Measurements from ENCODE around the gene SLC30A7. TPM values are rescaled to one million over a fixed set of nuclear protein-coding genes. Genes with fewer than 3 reads are reported as not detected.

The SLC30A7 gene
- polyA plus RNA-seq, 1 of the 3 experiments (the other 2 are of a cell fraction): 4.0 TPM

DNA sequence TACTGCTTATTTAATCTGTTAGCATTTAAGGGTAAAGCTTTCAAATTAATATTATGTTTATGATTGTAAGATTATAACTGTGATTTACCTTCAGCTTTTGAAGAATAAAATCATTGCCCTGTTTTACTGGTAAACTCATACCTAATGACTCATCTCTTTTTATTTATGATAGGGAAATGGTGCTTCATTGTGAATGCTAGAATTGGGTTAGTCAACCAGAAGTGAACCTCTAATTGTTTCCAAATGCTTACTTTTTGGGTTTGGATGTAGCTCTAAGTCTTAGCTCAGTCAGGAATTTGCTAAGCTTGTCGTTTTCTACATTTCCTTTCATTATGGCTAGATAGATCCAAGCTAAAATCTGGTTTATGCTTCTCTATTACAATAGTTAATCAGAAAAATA, 59.4 kb downstream of the SLC30A7 start (continued):
- peak; percentile 81 for TF ChIP-seq JUND (IDR thresholded peaks at IDR 0.05)
- TF ChIP-seq POLR2AphosphoS5 (IDR thresholded peaks at IDR 0.05; ENCODE audit: low read depth, low read length): peak; percentile 55; the same call in 1 of the 2 replicates
- TF ChIP-seq EP300 (IDR thresholded peaks at IDR 0.05; ENCODE audit: borderline replicate concordance in 1 of 2, low read depth in 1 of 2, low read length in 1 of 2): peak; percentile 50 to 57; a peak in 2 of 4 replicates
- no peak for TF ChIP-seq MEF2A (IDR thresholded peaks at IDR 0.05; ENCODE audit: borderline replicate concordance, low read depth)
- no peak for TF ChIP-seq SMC3 (IDR thresholded peaks at IDR 0.05; ENCODE audit: low read depth, low read length)
- no peak for TF ChIP-seq GATA2 (CRISPR knock-in tag; IDR thresholded peaks at IDR 0.05)
- TF ChIP-seq TCF12 (IDR thresholded peaks at IDR 0.05): peak; percentile 97
- no peak for TF ChIP-seq FOXM1 (IDR thresholded peaks at IDR 0.05; ENCODE audit: low read depth)
- 0 out of 2 replicates have a peak, but pooled peaks have one; percentile 16 for TF ChIP-seq ELF1 (IDR thresholded peaks at IDR 0.05)
- TF ChIP-seq IRF3 (IDR thresholded peaks at IDR 0.05; ENCODE audit: low read depth, low read length): no peak

GRCh38 chr1:100959502-100960060, 63.7 kb downstream of the SLC30A7 start:
- CTCF ChIA-PET: interaction anchor here (1.4 to 3.6 kb wide), 2 partner anchors 279 to 296 kb away, joined by 3 to 13 read pairs; partner anchors contain the start of gene S1PR1

More at GRCh38 chr1:100959502-100960060, 63.7 kb downstream of the SLC30A7 start:
- POLR2A ChIA-PET: no interaction called here
- DNase-seq: no peak
- no peak overlapping the region for H3K9ac ChIP-seq
- no peak overlapping the region for H3K27ac ChIP-seq (ENCODE audit: low read depth in 2 of 2, low read length in 1 of 2)
- H2AFZ ChIP-seq (ENCODE audit: low read depth): no peak overlapping the region
- H3F3A ChIP-seq (replicated peaks; ENCODE audit: insufficient read depth): peaks cover 8% of the 10 kb centered on the region
- H4K20me1 ChIP-seq (ENCODE audit: insufficient read depth): no peaks in the 10 kb centered on the region; the same call in 1 of the 2 replicates
- H3K9me3 ChIP-seq: no peaks in the 10 kb centered on the region
- H3K4me3 ChIP-seq (ENCODE audit: low read depth in 2 of 2, low read length in 1 of 2): no peak overlapping the region
- no peaks in the 10 kb centered on the region for H3K79me2 ChIP-seq (ENCODE audit: insufficient read depth)
- 88% methylated on average over 5 of the region's 5 CpGs for WGBS (ENCODE audit: low lambda C conversion rate)
- no peaks in the 10 kb centered on the region for H3K27me3 ChIP-seq (ENCODE audit: insufficient read depth)
- peaks cover 4 to 10% of the 10 kb centered on the region in 2 experiments; a peak in 2 of 4 replicates for H3K4me1 ChIP-seq (ENCODE audit: control insufficient read depth in 1 of 2, insufficient read depth in 2 of 2, low read depth in 1 of 2, low read length in 1 of 2)
- H3K36me3 ChIP-seq (replicated peaks in 1 of 2; ENCODE audit: control insufficient read depth in 1 of 2, insufficient read depth in 2 of 2, low read length in 1 of 2): peaks cover 34 to 37% of the 10 kb centered on the region in 2 experiments
- TF ChIP-seq RCOR1 (IDR thresholded peaks at IDR 0.05; ENCODE audit: low read length) (no peak), GABPA (IDR thresholded peaks at IDR 0.05; ENCODE audit: low read depth) (no peak), GATA2 (CRISPR knock-in tag; IDR thresholded peaks at IDR 0.05) (no peak), FOXJ3 (CRISPR knock-in tag; IDR thresholded peaks at IDR 0.05) (no peak), ELF1 (IDR thresholded peaks at IDR 0.05) (no peak), EP300 (IDR thresholded peaks at IDR 0.05; ENCODE audit: borderline replicate concordance in 1 of 2, low read depth in 1 of 2, low read length in 1 of 2) (no peak), IRF3 (IDR thresholded peaks at IDR 0.05; ENCODE audit: low read depth, low read length) (no peak), MAX (IDR thresholded peaks at IDR 0.05; ENCODE audit: low read depth) (no peak), NRF1 (IDR thresholded peaks at IDR 0.05; ENCODE audit: low read depth, low read length) (no peak), POLR2AphosphoS5 (IDR thresholded peaks at IDR 0.05; ENCODE audit: low read depth, low read length) (no peak), PBX3 (IDR thresholded peaks at IDR 0.05) (no peak), TEAD4 (IDR thresholded peaks at IDR 0.05; ENCODE audit: borderline replicate concordance, insufficient read depth) (no peak), NFIC (IDR thresholded peaks at IDR 0.05; ENCODE audit: borderline replicate concordance) (no peak), SIN3A (IDR thresholded peaks at IDR 0.05; ENCODE audit: borderline replicate concordance, low read depth, low read length) (no peak), FOSL2 (IDR thresholded peaks at IDR 0.05; ENCODE audit: borderline replicate concordance, low read depth) (no peak), JUND (IDR thresholded peaks at IDR 0.05) (no peak), RAD21 (IDR thresholded peaks at IDR 0.05; ENCODE audit: low read length) (no peak), YY1 (IDR thresholded peaks at IDR 0.05; ENCODE audit: low read depth) (no peak), EZH2phosphoT487 (IDR thresholded peaks at IDR 0.05; ENCODE audit: borderline replicate concordance, low read depth) (no peak)
- TF ChIP-seq, protein P1, sequence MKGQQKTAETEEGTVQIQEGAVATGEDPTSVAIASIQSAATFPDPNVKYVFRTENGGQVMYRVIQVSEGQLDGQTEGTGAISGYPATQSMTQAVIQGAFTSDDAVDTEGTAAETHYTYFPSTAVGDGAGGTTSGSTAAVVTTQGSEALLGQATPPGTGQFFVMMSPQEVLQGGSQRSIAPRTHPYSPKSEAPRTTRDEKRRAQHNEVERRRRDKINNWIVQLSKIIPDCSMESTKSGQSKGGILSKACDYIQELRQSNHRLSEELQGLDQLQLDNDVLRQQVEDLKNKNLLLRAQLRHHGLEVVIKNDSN (IDR thresholded peaks at IDR 0.05; ENCODE audit: borderline replicate concordance, low read depth): no peak
- no peak overlapping the region for H3K4me2 ChIP-seq
- no peaks in the 10 kb centered on the region for H3K9me2 ChIP-seq
